HG02588 (cell line): ENCODE measurements around the gene ATP6V0E2.
A peak's percentile ranks its signal among the peaks of the same experiment; 100 is the strongest.

Experiments
- ATAC-seq: cut with Tn5 transposase; IDR thresholded peaks from one replicate; pipeline ENCODE4 v1.9.1; 2021; ENCODE audit warnings: mild to moderate bottlenecking, moderate library complexity; ENCODE audit not compliant: unreplicated experiment

The ATP6V0E2 gene

DNA sequence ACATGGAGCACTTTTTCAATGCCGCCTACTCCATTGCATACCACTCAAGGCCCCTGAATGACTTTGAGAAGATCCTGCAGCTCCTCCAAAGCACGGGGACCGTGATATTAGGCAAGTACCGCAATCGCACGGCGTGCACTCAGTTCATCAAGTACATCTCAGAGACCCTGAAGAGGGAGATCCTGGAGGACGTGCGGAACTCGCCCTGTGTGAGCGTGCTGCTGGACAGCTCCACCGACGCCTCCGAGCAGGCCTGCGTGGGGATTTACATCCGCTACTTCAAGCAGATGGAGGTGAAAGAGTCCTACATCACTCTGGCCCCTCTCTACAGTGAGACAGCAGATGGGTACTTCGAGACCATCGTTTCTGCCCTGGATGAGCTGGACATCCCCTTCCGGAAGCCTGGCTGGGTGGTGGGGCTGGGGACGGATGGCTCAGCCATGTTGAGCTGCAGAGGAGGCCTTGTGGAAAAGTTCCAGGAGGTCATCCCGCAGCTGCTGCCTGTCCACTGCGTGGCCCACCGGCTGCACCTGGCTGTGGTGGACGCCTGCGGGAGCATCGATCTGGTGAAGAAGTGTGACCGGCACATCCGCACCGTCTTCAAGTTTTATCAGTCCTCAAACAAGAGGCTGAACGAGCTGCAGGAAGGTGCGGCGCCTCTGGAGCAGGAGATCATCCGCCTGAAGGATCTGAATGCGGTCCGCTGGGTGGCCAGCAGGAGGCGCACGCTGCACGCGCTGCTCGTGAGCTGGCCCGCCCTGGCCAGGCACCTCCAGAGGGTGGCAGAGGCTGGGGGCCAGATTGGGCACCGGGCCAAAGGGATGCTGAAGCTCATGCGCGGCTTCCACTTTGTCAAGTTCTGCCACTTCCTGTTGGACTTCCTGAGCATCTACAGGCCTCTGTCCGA lies 12.7 kb upstream of the ATP6V0E2 start:
- no peak for ATAC-seq

GRCh38 chr7:149861728-149862045 lies 12.1 kb upstream of the ATP6V0E2 start:
- ATAC-seq, result no peak

DNA sequence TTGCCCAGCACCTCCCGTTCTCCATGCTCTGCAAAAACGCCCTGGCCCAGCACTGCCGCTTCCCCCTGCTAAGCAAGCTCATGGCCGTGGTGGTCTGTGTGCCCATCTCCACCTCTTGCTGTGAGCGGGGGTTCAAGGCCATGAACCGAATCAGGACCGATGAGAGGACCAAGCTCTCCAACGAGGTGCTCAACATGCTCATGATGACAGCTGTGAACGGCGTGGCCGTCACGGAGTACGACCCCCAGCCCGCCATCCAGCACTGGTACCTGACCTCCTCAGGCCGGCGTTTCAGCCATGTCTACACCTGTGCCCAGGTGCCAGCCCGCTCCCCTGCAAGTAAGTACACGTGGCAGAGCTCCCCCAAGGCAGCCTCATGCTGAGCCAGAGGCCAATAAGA lies 11.6 kb upstream of the ATP6V0E2 start:
- no peak for ATAC-seq

- ATAC-seq, result no peak
Measured at GRCh38 chr7:149863500-149863899, 10.3 kb upstream of the ATP6V0E2 start.

- ATAC-seq, result no peak
Measured at GRCh38 chr7:149864023-149864422, 9.7 kb upstream of the ATP6V0E2 start.

- no peak for ATAC-seq
Measured at GRCh38 chr7:149864751-149865150, 9.0 kb upstream of the ATP6V0E2 start.

DNA sequence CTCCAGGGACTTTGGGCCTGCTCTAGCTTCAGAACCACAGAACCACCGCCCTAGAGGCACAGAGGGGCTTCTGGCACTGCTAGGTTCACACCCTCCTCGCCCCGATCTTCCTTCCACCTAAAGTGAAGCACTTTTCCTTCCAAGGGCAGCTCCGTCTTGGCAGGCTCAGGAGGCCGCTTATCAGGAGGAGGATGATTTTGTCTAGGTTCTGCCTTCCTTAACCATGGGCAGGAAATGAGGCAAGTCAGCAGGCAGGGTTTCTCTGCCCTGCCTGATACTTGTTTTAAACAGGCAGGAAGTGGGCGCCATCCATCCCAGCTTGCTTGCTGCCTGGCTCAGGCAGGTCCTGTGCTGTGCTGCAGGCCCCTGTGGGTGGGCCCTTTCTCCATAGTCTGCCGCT lies 8.3 kb upstream of the ATP6V0E2 start:
- ATAC-seq, result no peak

DNA sequence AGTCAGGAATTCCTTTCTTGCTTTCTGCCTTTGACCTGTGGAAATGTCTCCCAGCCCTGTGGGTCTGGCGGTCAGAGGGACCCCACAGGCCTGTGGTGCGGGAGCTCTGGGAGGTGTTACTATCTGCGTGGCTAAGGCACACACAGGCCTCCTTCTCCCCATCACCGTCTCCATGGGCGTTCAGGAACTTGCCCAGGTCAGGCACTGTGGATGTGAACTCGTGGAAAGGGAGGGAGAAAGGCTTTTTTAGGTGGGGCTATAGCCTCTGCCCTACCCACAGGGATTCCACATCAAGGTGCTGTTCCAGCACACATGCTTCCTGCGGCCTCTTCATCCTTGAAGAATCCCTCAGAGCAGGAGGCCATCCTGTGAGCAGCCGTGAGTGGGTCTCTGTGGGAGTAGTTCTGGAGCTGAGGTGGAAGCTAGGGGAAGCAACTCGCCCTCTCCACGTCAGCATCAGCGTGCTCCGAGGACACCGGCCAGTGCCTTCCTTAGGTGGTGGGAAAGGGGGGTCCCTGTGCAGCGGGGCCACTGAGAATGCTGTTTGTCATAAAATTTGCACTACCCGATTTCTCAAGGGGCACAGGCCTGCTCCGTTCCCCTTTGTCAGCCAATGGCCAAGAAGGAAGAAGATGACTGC lies 7.5 kb upstream of the ATP6V0E2 start:
- no peak for ATAC-seq

DNA sequence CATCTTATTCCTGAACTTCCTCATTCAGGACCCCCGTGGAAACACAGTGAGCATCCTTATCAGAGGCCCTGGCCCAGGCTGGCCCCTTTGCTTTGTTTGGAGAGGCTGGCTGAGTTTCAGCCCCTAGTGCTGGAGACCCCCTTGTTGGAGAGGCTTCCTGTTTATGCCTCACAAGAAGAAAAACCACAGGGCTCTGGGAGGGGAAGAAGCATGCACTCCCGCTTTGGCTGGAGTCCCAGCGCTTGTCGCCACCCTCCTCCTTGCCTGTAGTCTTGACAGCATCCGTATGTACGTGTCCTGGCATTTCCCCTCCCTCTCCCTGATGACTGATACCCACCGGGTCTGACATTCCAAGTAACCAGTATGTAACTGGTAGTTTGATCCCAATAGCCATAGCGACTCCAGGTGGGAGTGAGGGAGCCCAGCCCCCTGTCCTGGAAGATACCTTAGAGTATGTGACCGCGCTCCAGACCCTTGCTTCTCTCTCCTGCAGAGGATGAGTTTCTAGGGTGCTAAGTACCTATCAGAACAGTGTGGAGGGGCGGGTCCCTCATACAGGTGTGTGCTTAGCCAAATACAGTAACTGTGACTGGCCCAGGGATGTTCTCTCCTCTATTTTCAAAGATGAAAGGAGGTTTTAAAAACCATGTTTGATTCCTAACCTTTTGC lies 6.9 kb upstream of the ATP6V0E2 start:
- no peak for ATAC-seq

GRCh38 chr7:149867762-149868622 lies 5.8 kb upstream of the ATP6V0E2 start:
- no peak for ATAC-seq

DNA sequence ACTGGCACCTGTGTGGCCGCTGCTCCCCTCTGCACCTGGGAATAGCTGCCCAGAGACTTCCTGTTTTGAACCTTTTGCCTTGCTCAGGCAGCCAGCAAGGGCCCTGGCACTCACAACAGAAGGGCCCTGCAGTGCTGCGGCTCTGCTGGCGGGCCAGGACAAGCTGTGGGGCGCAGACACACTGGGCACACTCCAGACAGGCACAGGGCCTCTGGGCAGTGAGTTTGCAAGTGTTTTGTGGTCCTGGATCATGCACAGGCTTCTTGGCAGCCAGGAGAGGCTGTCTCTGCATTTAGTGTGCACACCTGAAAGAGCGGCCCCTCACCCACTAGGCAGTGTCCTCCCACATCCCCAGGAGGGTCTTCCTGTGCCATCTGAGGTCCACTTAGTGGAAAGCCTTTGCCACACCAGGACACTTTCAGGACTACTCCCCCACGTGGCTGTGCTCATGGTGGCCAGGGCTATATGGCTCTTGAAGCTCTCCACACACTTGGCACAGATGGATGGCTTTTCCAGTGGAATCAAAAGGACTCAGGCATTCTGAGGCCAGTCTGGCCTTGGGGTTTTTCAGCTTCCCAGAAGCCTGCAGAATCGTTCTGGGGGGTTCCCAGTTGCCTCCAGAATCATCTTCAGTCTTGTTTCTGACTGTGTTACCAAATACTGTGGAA lies 5.0 kb upstream of the ATP6V0E2 start:
- no peak for ATAC-seq

- no peak for ATAC-seq
Measured at GRCh38 chr7:149869291-149869650, 4.5 kb upstream of the ATP6V0E2 start.

DNA sequence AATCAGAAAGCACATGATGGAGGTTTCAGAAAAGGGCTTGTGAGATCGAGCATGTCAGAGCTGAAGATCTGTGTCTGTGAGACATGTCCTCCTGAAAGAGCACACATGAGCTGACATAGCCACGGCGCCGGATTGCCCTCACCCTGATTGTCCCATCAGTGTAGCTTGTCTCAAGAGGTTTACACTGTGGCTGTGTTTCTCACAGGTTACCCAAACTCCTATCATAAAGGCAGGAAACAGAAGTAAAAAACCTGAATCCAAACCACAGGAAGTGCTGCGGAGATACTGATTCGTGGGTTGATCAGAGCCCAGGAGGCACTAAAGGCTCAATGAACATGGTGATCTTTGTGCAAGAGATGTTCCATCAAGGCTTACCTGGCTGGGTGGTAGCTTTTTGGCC lies 3.9 kb upstream of the ATP6V0E2 start:
- no peak for ATAC-seq

- no peak for ATAC-seq
Measured at GRCh38 chr7:149870274-149870673, 3.5 kb upstream of the ATP6V0E2 start.

GRCh38 chr7:149870701-149871483 lies 2.9 kb upstream of the ATP6V0E2 start:
- ATAC-seq, result no peak

DNA sequence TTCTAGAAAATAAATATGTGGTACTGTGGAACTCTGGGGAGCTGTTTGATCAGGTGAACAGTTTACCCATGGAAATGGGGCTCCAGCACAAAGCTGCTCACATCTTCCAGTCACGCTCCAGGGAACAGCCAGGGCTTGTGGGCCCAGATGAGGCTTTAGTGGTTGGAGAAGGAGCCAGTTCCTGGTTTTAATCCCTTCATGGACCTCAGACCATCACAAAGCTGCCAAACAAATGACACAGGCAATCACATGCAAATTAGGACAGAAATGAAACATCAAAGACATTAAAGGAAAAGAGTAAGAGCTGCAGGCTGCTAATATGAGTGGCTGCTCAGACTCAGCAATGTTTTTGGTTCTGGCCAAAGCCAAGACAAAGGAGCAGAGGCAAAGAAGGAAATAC lies 2.2 kb upstream of the ATP6V0E2 start:
- no peak for ATAC-seq

DNA sequence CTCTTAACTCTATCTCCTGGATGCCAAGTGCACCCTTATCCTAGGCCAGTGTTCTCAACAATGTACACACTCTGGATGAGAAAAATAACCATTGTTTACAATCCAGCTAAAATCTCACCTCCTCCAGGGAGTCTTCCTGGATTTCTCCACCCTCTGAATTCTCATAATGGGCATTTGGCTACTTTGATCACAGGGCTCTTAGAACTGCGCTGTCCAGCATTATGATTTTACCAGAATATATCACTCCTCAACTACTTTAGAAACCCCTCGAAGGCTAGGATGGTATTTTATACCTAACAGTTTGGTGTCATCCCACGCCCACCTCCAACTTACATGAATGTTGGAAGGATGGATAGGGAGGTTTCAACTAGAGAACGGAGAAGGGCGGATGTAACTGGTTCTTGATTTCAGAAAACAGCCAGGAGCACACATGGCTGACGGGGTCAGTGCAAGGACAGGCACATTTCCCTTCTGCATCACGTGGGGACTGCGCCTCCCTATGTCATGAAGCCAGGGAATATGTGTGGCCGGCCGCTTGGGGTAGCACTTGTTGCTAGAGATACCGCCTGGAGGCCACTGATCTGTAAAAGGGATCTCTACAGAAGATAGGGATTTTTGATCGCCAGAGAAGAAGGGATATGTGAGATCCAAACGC lies 1.2 kb upstream of the ATP6V0E2 start:
- ATAC-seq, result no peak

DNA sequence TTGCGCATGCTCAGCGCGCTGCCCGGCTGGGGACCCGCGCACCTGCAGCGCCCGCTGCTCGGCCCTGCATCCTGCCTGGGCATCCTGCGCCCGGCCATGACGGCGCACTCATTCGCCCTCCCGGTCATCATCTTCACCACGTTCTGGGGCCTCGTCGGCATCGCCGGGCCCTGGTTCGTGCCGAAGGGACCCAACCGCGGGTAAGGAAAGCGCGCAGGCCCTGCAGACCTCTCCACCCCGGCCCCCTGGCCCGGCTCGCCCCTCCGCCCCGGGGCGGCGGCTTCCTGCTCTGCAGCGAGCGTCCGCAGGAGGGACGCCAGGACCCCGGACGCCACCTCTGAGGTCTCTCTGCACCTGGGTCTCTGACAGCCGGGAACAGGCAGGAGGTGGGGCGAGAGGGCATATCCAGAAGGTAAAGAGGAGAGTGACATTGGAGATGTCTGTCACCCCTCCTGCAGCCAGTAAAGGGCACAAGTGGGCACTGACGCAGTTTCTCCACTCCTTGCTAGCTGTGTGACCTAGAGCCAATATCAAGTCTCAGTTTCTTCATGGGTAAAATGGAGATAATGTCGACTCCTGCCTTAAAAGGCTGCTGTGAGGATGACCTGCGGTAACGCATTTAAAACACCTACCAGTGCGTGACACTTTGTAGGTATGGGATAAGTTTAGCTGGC lies 338 bp downstream of the ATP6V0E2 start:
- peak; percentile 28 for ATAC-seq

- ATAC-seq, result no peak
Measured at GRCh38 chr7:149874644-149875028, 867 bp downstream of the ATP6V0E2 start.
